Activated CD8-positive, alpha-beta memory T cell treated with anti-CD3 and anti-CD28 coated beads, Interleukin-2, amount 50 U/mL, for 24 hours (primary cell): Measurements from ENCODE around the gene DPRX.
"Not testable (repeated sequence)": the region's sequence is repeated elsewhere in the genome, so short reads cannot be mapped to it uniquely, and the experiment has no call there.

Source experiments
- DNase-seq: peaks from one replicate; pipeline ENCODE4 v3.0.0-alpha.2; 2020; ENCODE audit errors: extremely low read depth

Gene DPRX

GRCh38 chr19:53646144-53646543 lies 14.3 kb downstream of the DPRX start:
- DNase-seq, result no peak

GRCh38 chr19:53647350-53647749 lies 15.6 kb downstream of the DPRX start:
- no peak for DNase-seq

DNA sequence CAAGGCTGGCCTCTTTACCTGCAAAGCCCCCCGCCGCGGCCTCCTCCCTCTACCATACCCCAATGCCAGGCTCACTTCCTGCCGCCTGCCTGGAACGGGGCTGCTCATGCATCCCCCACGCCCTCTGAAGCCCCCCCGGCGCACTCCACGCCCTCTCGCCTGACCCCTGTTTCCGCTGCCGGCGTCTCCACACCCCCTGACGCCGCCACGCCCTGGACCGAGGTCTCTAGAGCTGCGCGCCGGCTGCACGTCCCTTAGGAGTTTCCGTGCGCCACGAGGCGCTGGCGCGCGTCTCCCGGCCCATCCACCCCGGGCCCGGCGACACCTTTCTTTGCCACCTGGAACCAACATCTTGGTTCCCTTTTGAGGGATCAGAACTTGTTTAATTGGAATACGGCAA lies 16.0 kb downstream of the DPRX start:
- DNase-seq, result no peak

GRCh38 chr19:53649746-53650593 lies 18.2 kb downstream of the DPRX start:
- no peak for DNase-seq

DNA sequence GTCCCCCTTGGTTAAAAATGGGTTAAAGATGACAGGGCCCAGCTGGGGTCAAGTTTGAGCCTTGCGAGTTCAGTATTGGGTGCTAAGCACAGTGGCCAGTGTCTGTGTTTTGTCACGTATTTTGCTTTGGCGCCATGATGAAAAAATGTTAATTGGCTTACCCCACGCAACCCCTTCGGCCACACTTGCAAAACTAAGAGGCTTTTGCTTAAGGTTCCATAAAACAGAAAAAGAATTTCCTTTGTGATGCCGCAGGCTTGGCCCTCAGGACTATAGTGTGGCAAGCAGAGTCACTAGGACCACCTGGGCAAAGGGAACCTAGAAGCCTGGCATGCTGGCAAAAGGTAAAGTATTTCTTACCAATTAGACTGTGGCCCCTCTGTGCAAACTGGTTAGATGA lies 20.7 kb downstream of the DPRX start:
- no peak for DNase-seq

DNA sequence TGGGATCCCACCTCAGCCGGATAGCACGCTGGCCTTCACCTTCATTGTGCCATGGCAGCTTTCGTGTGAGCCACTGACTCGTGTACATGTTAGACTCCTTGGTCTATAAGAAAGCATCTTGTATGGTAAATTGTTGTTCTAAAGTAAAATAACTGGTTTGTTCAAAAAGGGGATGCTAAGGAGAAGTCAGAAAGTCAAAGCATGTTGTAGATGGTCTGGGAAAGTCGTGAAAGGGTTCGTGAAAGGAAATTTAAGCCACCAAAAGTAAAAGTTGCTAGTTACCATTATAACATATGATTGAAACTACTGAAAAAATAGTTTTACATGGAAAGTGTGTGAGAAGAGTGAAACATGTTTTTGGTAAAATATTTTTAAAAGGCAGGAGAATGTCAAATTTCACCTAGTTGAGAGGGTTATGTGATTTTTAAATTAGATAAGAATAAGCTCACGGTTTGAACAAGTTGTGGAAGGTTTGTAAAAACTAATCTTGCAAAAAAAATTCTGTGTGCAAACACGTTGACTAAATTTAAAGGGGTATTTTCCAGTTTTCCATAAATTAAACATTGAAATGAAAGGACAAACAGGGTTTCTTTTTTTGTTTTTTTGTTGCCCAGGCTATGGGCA lies 23.4 kb downstream of the DPRX start:
- no peak for DNase-seq

- no peak for DNase-seq
Measured at GRCh38 chr19:53657330-53657729, 25.5 kb downstream of the DPRX start.

GRCh38 chr19:53657778-53658177 lies 26.0 kb downstream of the DPRX start:
- no peak for DNase-seq

DNA sequence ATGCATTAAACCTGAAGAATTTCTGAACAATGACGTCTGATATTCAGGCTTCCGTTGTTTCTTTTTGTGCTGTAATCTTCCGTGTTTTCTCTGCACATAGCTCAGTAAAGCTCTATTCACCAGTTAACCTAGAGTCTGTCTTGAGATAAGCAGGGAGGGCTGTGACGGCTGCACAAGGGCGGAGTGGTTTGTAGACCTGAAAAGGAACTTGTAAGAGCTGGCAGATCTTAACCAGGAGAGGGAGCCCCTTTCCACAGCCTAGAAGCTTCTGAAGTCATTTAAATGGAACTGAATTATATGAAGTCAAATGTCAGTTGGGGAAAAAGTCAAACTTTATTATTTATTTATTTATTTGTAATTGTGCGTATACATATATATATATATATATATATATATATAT lies 27.5 kb downstream of the DPRX start:
- DNase-seq, result no peak

DNA sequence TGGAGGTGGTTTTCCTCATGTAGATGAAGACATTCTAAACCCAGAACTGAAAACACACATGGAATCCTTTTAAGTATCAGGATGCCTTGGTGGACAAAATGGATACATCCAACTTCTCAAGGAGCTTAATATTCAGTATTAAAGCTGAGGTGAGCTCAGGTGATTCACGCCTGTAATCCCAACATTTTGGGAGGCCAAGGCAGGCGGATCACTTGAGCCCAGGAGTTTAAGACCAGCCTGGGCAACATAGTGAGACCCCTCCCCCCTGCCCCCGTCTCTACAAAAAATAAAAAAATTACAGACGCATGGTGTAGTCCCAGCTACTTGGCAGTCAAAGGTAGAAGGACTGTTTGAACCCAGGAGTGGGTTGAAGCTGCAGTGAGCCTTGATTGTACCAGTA lies 28.8 kb downstream of the DPRX start:
- DNase-seq, result no peak

- no peak for DNase-seq
Measured at GRCh38 chr19:53662209-53662608, 30.4 kb downstream of the DPRX start.

DNA sequence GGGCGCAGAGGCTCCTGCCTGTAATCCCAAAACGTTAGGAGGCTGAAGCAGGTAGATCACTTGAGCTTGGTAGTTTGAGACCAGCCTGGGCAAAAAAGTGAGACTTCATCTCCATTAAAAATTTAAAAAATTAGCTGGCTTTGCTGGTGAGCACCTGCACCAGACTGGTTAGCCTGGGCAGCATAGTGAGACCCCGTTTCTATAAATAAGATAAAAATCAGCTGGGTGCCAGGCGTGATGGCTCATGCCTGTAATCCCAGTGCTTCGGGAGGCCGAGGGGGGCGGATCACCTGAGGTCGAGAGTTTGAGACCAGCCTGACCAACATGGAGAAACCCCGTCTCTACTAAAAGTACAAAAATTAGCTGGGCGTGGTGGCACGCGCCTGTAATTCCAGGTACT lies 32.4 kb downstream of the DPRX start:
- DNase-seq, result no peak

DNA sequence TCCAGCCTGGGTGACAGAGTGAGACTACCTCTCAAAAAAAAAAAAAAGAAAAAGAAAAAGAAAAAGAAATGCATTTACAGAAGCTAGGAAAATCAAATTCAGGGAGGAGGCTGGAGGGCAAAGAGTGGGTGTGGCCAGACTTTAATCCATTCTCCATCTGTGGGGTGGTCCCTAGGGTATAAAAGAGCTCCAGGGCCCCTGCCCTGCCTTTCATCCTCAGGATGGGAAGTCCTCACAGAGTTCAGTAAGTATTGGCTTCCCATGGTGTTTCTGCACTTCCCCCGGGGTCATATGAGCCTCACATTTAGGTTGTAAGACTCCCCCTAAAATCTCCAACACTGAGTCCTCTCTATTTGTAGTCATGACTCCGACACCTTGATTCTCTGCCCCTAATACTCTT lies 33.0 kb downstream of the DPRX start:
- no peak for DNase-seq

GRCh38 chr19:53666331-53666730 lies 34.5 kb downstream of the DPRX start:
- DNase-seq, result not testable (repeated sequence)

GRCh38 chr19:53668804-53669203 lies 37.0 kb downstream of the DPRX start:
- DNase-seq, result not testable (repeated sequence)

DNA sequence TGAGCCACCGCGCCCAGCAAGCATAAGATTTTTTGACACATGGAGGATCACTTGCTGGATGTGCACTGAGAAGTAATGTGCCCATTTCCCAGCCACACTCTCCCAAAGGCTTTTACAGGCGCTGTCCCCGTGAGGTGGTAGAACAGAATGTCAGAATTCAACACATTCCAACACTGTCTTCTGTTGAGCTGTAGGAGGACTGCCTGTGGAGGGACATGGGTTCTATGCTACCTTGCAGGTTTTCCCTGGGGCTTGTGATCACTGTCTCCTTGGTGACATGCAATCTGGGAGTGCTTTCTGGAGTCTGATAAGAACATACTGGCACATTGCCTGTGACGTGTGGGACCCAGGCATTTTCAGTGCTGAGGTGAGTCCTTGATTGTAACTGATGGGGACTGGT lies 38.5 kb downstream of the DPRX start:
- DNase-seq, result no peak

GRCh38 chr19:53671663-53672062 lies 39.9 kb downstream of the DPRX start:
- DNase-seq, result no peak
